ENCODE results near the gene DNAJC4. TPM values are rescaled to one million over a fixed set of nuclear protein-coding genes. Genes with fewer than 3 reads are reported as not detected.

DNAJC4 gene, protein sequence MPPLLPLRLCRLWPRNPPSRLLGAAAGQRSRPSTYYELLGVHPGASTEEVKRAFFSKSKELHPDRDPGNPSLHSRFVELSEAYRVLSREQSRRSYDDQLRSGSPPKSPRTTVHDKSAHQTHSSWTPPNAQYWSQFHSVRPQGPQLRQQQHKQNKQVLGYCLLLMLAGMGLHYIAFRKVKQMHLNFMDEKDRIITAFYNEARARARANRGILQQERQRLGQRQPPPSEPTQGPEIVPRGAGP
- total RNA-seq: 53.5 TPM
- long read RNA-seq, partial matches to known transcripts: 26 of 42 reads
- long read RNA-seq, other reads (novel, unspliced or antisense): 15 of 42 reads

DNA sequence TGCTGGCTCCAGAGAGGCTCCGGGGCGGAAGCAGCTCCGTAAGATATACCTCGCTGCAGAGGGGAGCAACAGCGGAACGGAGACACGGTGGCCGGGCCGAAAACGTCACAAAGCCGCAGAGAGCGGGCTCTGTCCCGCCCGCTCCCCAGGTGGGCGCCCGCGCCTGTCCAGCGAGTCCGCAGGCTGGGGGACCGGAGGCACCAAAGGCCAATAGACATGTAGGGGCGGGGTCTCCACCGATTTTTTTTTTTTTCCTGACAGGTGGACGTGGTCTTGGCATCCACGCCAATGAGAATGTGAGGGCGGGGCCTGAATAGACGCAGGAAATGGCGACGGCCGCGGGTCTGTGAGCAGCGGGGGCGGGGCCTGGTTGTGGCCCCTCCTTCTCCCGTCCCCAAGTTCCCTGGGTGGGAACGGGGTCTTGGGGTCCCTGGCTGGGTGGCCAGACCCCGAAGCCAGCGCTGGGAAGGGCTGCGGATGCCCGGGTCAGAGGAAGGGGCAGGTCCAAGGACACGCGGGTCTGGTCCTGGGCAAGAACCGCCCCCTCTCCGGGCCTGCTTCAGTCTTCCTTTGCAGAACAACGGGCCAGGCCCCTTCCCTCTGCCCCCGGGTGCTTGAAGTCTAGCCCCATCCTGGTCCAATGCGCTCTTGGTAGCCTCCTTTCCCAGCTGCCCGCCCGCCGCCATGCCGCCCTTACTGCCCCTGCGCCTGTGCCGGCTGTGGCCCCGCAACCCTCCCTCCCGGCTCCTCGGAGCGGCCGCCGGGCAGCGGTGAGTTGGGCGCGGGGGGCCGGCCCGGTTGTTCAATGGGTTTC lies at the start of gene DNAJC4:
Gene DNAJC4, plus strand, starts transcription at position 378 of the 814 bp plus-strand sequence. Its CDS starts 307 bp downstream, at position 685.
- DNase-seq (ENCODE audit: missing footprints) (peak; percentile 96), ATAC-seq (peak; percentile 64)
- intact Hi-C loops (cut with DNase I): no loop called here

GRCh38 chr11:64180891-64181290 lies 49.5 kb upstream of the DNAJC4 start:
- intact Hi-C loops (cut with DNase I): no loop called here
- DNase-seq (ENCODE audit: missing footprints) (no peak), ATAC-seq (no peak)

DNA sequence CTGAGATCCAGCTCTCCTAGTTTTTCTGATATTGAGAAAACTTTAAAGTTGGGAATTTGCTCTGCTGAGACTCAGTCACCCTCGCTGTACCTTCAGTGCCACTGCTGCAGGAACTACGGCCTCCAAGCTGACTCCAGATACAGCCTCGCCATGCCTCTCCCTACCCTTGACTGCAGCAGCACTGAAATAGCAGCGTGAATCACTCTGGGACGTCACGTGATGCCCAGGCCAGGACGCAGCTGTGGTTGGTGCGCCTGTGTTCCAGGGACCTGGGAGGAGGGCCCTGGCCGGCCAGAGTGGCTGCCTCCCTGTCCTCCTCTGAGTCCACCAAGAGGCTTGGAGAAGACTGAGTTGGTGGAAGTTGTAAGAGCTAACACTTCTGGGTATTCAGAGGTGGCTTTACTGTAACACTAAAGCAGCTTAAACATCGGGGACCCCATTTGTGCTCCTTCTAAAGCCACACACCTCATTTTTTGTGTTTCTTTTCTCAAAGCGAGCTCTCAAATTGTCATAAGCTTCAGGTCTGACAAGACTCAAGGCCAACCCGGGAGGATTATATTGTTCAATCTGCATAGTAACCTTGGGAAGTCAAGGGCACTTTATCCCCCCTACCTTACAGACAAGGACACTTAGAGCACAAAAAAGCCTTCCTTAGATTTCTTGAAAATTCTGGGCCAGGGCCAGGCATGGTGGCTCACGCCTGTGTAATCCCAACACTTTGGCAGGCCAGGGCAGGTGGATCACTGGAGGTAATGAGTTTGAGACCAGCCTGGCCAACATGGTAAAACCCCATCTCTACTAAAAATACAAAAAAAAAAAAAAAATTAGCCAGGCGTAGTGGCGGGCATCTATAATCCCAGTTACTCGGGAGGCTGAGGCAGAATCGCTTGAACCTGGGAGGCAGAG lies 48.6 kb upstream of the DNAJC4 start:
- ATAC-seq: peak; percentile 73
- intact Hi-C loops (cut with DNase I): loop anchor here (2.0 kb wide), 1 partner anchor 15 kb away; the partner anchor contains the start of gene MACROD1
- DNase-seq (ENCODE audit: missing footprints): peak; percentile 95

GRCh38 chr11:64183890-64184289 lies 46.5 kb upstream of the DNAJC4 start:
- DNase-seq (ENCODE audit: missing footprints) (no peak), ATAC-seq (no peak)
- intact Hi-C loops (cut with DNase I): loop anchor here (2.0 kb wide), 1 partner anchor 17 kb away; the partner anchor contains the start of gene MACROD1

- DNase-seq (ENCODE audit: missing footprints) (peak; percentile 95), ATAC-seq (peak; percentile 53)
- intact Hi-C loops (cut with DNase I): loop anchor here (1.0 to 5.0 kb wide), 2 partner anchors 41 to 117 kb away; partner anchors contain the start of genes CATSPERZ, NUDT22 and TRPT1
Measured at GRCh38 chr11:64185175-64185692, 45.1 kb upstream of the DNAJC4 start.

- intact Hi-C loops (cut with DNase I): loop anchor here (1.0 to 5.0 kb wide), 2 partner anchors 40 to 116 kb away; partner anchors contain the start of genes CATSPERZ, NUDT22 and TRPT1
- DNase-seq (ENCODE audit: missing footprints) (peak; percentile 100), ATAC-seq (peak; percentile 93)
Measured at GRCh38 chr11:64185693-64186491, 44.5 kb upstream of the DNAJC4 start, which contains the start of gene STIP1. Gene STIP1 (plus strand): TSS chr11:64186171. CDS start chr11:64186262, 91 bp downstream.

GRCh38 chr11:64186492-64187165 lies 43.7 kb upstream of the DNAJC4 start:
- intact Hi-C loops (cut with DNase I): loop anchor here (5.0 kb wide), 1 partner anchor 116 kb away; the partner anchor contains the start of gene CATSPERZ
- no peak for DNase-seq (ENCODE audit: missing footprints)
- no peak for ATAC-seq

DNA sequence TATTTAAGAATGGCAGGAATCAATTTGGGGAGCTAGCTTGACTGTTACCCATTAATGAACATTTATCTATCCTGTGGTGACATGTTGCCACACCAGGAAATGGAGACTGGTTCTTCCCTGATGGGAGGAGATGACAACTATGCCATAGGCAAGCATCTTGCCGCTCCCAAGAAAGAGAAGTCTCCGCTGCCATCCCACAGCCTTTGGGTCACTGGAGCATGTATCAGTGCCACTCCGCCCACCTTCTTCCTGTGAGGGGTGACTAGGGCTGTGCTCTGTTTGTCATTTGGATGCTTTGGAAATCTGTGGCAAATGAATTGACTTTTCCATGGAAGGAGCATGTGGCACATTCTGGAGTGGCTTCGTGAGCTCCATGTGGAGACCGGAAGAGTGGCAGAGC lies 37.9 kb upstream of the DNAJC4 start:
- ATAC-seq: no peak
- no peak for DNase-seq (ENCODE audit: missing footprints)
- intact Hi-C loops (cut with DNase I): no loop called here

GRCh38 chr11:64196626-64197025 lies 33.7 kb upstream of the DNAJC4 start:
- DNase-seq (ENCODE audit: missing footprints) (no peak), ATAC-seq (no peak)
- intact Hi-C loops (cut with DNase I): no loop called here

DNA sequence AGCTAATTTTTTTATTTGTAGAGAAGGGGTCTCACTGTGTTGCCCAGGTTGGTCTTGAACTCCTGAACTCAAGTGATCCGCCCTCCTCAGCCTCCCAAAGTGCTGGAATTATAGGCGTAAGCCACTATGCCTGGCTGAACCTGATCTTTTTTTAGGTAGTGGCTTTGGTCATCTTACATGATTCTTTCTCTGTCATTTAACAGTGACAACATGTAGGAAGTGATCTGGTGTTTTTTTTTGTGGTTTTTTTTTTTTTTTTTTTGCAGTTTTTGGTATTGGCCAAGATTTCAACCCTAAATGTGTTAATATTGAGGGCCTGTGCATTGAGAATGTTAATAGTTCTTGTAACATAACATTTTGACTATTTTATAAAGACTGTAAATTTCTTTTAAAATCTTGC lies 31.8 kb upstream of the DNAJC4 start:
- DNase-seq (ENCODE audit: missing footprints) (no peak), ATAC-seq (no peak)
- intact Hi-C loops (cut with DNase I): no loop called here

DNA sequence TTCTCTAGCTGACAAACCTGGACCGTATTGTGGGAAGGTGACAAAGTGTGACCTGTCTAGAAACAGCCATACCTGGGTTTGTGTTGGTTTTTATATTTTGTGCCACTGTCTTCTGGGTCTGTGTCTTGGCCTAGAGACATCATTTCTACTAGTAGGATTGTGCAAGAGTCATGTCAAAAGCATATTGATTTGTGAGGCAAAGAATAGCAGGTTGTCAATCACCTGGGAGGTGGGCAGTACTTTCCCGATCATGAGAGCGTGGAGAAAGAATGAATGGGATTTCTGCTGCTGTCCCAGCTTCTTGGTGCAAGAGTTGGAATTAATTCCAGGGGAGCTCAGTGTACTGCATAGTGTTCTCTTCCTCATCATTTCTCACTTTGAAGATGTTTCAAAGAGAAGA lies 28.8 kb upstream of the DNAJC4 start:
- no peak for ATAC-seq
- intact Hi-C loops (cut with DNase I): loop anchor here (5.0 kb wide), 1 partner anchor 86 kb away; the partner anchor contains the start of gene GPR137
- DNase-seq (ENCODE audit: missing footprints): no peak

GRCh38 chr11:64202992-64203391 lies 27.4 kb upstream of the DNAJC4 start:
- DNase-seq (ENCODE audit: missing footprints): peak; percentile 46
- intact Hi-C loops (cut with DNase I): loop anchor here (5.0 kb wide), 1 partner anchor 84 kb away; the partner anchor contains the start of gene GPR137
- no peak for ATAC-seq

GRCh38 chr11:64203421-64204079 lies 26.8 kb upstream of the DNAJC4 start:
- ATAC-seq (no peak), DNase-seq (ENCODE audit: missing footprints) (peak; percentile 37)
- intact Hi-C loops (cut with DNase I): loop anchor here (1.0 to 5.0 kb wide), 2 partner anchors 84 to 101 kb away; partner anchors contain the start of gene GPR137

DNA sequence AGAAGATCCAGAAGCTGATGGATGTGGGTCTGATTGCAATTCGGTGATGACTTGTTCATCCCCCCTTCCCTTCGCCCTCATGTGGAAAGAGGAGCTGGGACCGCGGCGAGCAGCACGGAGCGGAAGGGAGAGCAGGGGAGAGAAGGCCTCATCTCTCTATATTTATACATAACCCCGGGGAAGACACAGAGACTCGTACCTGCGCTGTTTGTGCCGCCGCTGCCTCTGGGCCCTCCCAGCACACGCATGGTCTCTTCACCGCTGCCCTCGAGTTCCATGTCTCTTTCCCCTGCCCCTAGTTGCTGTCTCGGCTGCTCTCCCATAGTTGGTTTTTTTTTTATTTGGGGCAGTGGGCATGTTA lies 26.3 kb upstream of the DNAJC4 start:
- intact Hi-C loops (cut with DNase I): loop anchor here (1.0 to 5.0 kb wide), 2 partner anchors 83 to 100 kb away; partner anchors contain the start of gene GPR137
- ATAC-seq: no peak
- DNase-seq (ENCODE audit: missing footprints): no peak

- ATAC-seq: peak; percentile 47
- intact Hi-C loops (cut with DNase I): loop anchor here (1.0 to 5.0 kb wide), 2 partner anchors 83 to 100 kb away; partner anchors contain the start of gene GPR137
Measured at GRCh38 chr11:64204464-64204989, 25.8 kb upstream of the DNAJC4 start.

More at GRCh38 chr11:64204464-64204989, 25.8 kb upstream of the DNAJC4 start:
- DNase-seq (ENCODE audit: missing footprints): peak; percentile 92

All from Right ventricle myocardium inferior (tissue), 1 donor.